GM19372 (cell line): Measurements from ENCODE around the gene TTYH3.
A peak's percentile ranks its signal among the peaks of the same experiment; 100 is the strongest.

Experiments
- ATAC-seq: cut with Tn5 transposase; IDR thresholded peaks from one replicate; pipeline ENCODE4 v1.9.1; 2021; ENCODE audit warnings: mild to moderate bottlenecking, low read depth, moderate library complexity; ENCODE audit not compliant: unreplicated experiment

Gene TTYH3

DNA sequence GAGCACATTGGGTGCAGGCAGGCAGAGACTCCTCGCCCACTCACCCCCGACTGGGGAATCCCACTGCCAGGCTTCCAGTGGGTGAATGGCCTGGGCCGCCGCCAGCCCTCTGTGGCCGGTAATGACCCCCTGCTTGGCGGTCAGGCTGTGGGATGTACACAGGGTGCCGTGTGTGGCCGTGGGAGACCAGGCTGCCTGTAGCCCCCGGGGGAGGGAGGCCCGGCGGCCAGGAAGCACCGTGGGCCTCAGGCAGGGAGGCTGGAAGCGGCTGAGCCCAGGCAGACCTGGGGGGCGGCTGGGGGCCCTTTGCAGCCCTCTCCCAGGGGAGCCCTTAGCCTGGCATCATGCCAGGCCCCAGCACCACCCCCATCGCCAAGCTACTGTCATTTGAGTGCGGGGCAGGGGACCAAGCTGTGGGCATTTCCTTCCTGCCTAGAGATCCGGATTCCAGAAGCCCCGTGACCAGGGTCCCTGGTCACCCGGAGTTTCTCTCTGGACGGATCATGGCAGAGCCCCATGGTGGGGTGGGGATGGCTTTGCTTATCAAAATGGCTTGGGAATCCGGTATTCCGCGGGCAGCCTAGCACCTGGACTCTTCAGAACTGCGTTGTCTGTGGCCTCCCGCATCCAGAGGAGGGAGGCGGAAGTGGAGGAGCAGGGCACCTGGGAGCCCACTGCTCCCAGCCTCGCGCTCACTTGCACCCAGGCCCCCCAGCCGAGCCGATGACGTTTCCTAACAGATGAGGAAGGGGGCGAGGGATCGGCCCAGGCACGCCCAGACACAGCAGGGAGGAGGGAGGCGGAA is 1.1 kb downstream of the TTYH3 start:
- ATAC-seq: no peak

DNA sequence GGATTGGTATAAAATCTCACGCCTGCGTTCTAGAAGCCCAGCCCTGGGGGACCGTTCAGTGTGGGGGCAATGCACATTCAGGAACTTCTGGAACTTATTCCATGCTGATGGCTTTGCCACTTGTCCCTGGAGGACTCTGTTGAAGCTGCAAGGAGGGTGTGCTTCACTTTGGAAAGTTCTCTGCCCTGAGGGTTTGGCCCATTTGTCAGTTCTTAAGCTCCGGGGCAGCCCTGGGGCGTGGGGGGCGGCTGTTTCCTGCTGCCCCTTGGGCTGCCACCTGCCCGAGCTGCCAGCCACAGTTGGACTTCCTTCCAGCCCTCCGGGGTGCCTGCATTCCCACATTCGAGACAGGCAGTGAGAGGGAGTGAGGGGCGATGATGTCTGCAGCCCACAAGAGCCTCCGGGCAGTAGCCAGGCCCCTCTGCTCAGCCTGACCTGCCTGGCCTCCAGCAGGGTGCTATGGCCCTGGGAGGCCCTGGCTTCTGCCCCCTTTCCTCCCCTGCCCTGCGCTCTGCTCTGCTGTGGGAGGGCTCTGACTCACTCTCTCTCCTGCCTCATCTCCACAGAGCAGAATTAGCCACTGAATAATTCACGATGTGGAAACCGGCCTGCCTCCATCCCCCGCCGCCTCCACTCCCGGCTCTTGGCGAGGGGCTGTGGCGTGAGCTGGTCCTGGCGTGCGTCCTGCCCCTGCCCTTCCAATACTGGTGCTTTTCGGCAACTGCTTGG is 1.9 kb downstream of the TTYH3 start:
- no peak for ATAC-seq

DNA sequence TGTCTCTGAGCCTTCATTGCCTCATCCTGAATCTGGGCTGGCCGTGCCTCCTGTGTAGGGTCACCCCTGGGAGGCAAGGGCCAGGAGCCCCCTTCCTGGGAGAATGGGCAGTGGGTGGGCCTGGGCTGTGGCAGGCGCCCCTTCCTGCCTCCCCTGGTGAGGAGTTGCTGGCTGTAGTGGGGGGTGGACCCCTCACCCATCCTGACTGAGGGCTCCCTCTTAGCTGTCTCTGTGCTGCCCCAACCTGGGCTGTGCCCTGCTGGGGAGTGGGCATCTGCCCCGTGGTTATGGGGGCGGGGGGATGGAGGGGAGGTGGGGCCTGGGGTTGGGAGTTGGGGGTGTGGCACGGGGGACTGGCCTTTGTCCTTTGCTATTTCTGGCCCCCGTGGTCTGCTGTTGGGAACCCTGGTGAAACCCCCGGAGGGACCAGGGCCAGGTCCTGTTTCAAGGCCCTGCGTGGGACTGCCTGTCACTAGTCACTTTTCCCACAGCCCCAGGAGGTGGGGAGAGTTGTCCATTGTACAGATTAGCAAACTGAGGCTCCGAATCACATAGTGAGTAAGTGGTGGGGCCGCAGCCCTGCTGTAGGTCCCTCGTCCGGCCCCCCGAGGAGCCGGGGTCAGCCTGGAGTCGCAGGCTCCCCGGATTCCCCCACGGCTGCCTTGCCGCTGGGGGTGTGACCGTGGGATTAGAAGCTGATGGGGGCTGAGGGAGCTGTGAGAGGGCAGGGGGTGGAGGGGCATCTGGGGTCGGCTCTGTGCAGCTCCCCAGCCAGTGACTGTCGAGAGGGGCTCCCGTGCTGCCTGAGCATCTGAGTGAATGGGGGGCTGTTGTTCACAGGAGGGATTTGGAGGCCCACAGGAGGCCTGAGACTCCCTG is 2.7 kb downstream of the TTYH3 start:
- no peak for ATAC-seq

DNA sequence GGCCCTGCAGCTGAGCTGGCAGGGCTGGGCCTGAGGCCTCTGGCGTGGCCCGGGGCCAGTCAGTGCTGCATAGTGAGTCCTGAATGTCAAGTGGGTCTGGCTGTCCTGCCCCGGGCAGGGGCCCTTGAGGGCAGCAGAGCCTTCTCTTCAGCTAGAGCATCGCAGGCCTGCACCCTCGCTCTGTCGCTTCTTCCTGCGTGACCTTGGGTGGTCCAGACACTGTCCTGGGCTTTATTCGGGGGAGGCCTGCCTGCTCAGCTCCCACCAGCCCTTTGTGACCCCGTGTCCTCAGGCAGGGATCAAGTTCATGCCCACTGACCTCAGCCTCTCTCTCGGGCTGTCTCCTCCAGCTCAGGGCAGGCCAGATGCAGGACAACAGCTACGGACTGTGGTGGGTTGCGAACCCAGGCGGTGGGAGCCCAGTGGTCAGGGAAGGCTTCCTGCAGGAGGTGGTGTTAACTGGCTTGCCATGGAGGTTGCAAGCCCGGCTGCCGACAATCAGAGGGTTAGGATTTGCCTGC is 3.4 kb downstream of the TTYH3 start:
- ATAC-seq: no peak

DNA sequence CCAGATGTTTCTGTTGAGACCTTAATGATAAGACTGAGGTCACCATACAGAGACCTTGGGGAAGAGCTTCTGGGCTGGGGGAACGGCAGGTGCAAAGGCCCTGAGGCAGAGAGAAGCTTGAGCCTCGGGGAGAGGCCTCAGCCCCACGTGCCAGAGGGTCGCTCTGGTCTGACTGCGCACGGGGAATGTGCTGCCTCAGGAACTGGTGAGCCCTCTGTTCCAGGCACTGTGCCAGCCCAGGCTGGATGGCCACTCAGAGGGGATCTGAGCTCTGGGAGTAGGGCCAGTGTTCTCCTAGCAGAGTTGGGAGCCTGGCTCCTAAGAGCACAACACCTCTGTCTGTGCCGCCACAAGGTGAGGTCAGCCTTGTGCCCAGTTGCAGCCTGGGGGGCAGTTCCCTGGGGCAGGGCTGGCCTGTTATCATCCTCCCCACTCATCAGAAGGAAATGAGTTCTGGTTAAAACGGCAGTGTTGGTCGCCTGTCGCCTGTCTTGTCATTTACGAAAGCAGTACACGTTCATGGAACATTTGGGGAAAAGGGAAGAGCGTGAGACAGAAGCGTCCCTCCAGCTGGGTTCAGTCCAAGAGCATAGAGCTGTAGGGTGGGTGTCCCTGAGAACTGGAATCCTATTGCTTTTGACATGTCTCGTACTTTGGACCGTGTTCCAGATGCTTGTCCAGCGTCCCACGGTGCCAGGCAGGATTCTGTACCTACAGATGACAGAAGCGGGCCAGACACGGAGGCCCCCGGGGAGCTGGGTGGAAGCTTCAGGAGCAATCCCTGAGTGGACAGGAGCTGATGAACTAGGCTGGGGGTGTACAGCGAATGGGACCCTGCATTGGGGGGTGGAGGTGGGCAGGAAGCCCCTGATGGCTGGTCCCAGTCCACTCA is 4.3 kb downstream of the TTYH3 start:
- ATAC-seq: no peak

DNA sequence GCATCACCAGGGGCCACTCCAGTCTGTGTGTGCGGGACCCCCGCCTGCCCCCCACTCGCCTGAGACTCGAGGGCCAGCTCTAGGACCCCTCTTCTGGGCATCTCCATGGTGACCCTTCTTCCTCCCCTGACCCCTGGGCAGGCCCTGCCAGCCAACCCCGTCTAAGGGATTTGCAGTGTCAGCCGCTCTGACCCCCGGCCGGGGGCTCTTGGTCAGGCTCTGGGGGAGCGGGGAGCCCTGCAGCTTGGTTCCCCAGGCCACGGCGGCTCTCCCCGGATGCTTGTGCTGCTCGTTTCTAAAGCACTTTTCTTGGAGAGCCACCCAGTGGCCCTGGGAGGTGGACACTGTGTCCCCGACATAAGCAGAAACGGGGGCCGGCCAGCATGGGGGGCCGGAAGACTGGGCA is 5.3 kb downstream of the TTYH3 start:
- no peak for ATAC-seq

DNA sequence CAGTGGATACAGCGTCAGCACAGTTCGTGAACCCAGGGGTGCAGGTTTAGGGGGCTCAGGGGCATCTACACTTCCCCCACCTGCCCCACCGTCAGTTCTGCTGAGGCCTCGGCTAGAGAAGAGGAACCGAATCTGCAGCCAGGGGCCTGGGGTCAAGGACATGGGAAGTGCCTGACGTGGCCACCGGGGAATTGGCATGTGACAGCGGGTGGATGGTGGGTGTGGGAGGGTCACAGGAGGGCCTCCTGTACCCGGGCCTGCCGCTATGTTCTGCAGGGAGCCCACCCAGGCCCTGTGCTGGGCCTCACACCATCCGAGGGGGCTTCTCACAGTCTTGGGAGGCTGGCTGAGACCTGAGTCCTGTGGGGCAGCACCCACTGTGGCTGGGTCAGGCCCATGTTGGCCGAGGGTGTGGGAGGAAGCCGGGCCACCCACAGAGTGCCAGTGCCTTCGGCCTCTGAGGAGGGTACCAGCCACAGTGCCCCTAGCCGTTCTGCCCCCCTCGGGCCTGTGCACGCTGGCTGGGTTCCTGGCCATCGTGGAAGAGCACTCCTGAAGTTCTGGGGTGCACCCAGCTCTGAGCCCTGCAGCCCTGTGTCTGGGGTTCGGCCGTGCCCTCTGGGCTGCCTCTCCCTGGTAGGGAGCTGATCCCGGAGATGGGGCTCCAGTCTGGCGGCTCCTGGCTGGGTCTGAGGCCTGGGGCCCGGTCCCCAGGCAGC is 5.9 kb downstream of the TTYH3 start:
- ATAC-seq: peak; percentile 42

GRCh38 chr7:2638224-2638991 is 6.6 kb downstream of the TTYH3 start:
- no peak for ATAC-seq

- no peak for ATAC-seq
Observed at GRCh38 chr7:2639181-2639681, 7.4 kb downstream of the TTYH3 start.

DNA sequence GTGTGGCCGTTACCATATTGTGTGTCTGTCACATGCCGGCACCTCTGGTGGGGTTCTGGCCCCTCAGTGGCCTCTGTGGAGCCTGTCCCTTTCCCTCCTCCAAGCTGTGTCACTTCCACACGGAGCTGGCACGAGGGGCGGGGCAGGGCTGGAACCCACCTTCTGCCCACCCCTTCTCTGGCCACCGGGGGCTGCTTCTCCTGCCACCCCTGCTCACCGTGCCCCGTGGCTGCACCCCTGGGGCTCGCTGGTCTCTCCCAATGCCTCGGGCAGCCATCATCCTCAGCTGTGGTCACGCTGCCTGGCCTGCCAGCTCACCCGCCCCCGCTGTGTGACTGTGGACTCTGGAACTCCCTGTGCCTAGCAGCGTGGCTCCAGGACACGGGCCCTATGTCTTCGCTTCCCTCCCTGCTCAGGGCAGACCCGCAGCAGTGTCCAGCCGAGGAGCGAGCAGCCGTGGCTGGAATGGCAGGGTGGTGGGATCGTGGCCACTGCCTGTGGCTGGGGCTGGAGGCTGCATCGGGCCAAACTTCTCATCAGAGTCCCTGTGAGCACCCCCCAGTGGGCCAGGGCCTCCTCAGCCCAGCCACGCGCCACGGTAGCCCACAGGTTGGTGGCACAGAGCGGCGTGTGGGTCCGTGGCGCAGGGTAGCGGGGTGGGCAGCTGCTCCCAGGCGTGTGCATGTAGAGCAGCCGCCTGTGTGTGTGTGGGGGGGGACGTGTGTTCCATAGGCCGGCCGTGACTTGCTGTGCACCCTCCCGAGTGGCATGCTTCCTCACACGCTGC is 8.1 kb downstream of the TTYH3 start:
- no peak for ATAC-seq

- no peak for ATAC-seq
Observed at GRCh38 chr7:2640482-2640830, 8.7 kb downstream of the TTYH3 start.

DNA sequence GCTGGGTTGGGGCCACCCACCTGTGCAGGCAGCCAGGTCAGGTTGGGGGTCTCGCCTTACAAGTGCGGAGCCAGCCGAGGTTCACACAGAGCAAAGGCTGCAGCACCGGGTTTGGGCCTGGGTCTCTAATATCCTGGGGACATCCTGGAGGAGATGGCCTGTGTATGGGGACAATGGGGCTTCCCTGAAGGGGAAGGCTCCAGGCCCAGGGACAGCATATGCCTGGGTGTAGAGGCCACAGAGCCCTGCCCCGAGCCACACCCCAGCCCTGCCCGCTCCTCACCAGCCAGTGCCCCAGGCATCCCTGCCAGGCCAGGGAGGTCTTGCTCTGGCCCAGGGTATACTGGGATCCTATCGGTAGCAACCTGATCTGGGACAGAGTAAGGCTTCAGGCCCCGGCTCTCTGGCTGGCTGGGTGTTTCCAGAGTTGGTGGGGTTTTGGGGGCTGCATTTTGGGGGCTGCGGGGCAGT is 9.1 kb downstream of the TTYH3 start:
- no peak for ATAC-seq

- ATAC-seq: peak; percentile 40
Observed at GRCh38 chr7:2641406-2642393, 9.9 kb downstream of the TTYH3 start.

DNA sequence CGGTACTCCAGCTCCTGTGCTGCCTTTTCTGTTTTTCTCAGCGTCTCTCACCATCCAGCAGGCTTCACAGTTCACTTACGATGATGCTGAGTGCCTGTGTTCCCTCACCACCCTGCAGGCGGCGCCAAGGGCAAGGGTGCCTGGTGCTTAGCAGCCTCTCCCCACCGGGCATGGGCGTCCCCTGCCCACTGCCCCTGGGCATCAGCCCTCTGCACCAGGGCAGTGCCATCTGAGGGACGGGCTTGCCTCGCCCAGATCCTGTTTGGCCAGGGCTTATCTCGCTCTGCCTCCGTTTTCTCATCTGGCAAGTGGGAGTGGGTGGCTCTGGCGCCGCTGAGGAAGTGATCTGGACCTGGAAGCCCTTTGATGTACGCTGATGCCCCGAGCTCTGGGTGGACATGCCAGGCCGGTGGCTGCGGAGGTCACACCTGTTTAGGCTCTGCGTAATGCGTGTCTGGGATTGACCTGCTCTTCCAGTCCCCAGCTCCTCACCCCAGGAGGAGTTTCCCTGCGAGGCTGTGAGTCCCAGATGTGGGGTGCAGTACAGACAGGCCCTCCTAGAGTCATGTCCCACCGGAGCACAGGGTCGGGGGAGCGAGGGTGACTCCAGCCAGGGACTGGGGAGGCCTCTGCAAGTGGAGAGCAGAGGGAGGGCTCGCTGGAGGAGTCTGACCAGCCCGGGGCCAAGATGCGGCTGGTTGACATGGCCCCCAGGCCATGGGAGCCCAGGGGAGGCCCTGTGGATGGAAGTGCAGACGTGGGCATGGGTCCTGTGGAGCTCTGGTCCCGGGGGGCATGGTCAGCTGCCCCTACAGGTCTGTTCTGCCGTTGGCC is 11.8 kb downstream of the TTYH3 start:
- no peak for ATAC-seq

DNA sequence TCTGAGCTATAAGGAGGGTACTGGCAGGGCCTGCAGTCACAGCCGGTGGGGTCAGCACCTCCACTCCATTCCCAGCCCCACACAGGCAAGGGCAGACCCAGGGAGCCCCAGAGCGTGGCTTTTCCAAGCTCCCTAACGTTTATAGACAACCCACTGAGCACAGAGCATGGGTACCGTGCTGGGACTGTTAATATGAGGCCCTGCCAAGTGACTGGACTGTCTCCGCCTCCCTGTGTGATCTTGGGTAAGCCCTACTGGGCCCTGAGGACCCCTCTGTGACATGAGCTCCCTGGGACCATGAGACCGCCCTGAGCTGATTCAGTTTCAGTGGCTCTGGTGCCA is 12.4 kb downstream of the TTYH3 start:
- ATAC-seq: no peak
